ENCODE data around the gene MSS51. TPM values are rescaled to one million over a fixed set of nuclear protein-coding genes. Genes with fewer than 3 reads are reported as not detected.

Gene MSS51
- 1.2 TPM for polyA plus RNA-seq (2013, experiment 1 of 2; ENCODE audit: insufficient read length)
- polyA plus RNA-seq (2013, experiment 2 of 2; ENCODE audit: insufficient read length), result 1.3 TPM

GRCh38 chr10:73433538-73433867 lies at the start of gene MSS51:
MSS51 (minus strand) TSS chr10:73433561; CDS start chr10:73428284, 5,277 bp downstream.
- no peak for DNase-seq

- peak; percentile 71 for DNase-seq
Observed at GRCh38 chr10:73480158-73480557, 46.8 kb upstream of the MSS51 start.

GRCh38 chr10:73478636-73479035 lies 45.3 kb upstream of the MSS51 start:
- no peak for DNase-seq

- no peak for DNase-seq
Observed at GRCh38 chr10:73471226-73471625, 37.9 kb upstream of the MSS51 start.

- no peak for DNase-seq
Observed at GRCh38 chr10:73469579-73469978, 36.2 kb upstream of the MSS51 start.

- DNase-seq, result no peak
Observed at GRCh38 chr10:73467206-73467605, 33.8 kb upstream of the MSS51 start.

DNA sequence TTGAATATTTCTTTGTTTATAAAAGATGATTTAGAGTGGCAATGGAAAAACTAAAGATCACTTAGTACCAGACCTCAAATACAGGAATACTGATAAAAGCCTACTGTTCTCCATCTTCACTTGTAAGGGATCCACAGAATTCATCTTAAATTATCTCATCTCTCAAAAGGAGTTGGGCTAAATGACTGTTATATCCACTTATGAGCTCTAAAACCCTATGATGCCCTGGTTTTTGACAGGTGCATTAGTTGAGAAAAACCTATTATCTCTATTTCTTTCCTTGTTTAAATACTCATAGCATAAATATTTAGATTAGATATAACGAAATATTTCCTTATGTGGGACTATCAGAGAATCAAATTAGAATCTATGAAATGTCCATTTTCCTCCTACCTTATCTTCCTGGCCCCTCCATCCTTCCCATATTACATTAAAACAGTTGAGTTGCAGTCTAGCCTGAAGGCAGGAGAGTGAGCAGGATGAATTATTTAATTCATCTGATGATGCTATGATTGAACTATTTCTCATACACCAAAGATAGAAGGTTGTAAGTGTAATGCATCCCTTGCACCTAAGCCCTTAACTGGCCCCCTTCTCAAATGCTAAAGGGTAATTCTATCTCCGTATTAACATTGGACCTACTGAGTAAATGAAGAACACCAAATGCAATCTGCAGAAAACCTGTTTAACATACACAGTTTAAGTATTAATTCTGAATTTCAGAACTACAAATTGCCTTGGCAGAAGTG lies 32.8 kb upstream of the MSS51 start:
- no peak for DNase-seq

GRCh38 chr10:73460897-73461296 lies 27.5 kb upstream of the MSS51 start:
- DNase-seq, result no peak

DNA sequence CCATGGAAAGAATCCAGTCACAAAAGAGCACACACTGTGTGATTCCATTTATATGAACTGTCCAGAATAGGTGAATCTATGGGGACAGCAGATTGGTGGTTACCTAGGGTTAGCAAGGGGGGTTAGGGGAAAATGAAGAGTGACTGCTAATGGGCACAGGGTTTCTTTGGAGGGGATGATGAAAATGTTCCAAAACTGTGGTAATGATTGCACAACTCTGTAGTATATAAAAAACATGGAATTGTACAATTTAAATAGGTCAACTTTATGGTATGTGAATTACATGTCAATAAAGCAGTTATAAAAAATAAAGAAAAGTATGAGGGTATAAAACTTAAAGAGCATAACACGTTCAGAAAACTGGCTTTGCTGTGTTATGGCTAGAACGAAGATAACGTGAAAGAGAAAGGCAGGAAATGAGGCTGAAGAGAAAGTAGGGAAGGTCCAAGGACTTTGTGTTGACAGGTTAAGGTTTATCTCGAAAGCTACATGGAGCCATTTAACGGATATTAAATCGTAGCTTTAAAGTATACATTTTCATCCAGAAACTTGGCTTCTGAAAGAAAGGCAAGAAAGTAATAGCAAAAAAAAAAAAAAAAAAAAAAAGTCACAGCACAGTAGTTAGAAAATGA lies 26.4 kb upstream of the MSS51 start:
- DNase-seq, result no peak

GRCh38 chr10:73456187-73456890 lies 23.0 kb upstream of the MSS51 start:
- DNase-seq, result no peak

DNA sequence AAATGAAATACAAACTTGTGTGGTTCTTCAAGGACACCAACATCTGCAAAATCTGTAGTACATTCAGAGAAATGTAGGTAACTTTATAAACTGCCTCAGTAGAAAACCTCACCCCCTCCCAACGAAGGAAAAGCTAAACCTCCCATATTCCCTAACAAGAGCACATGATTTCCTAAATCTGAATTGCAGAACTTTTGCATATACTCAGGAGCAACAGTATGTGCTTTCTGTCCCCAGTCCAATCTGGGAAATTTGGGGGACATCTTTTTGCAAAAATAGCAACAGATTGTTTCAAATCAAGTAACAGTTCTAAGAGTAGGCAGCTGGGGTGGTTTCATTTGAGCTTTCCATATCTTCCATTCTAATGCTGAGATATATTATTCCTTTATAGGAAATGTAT lies 15.8 kb upstream of the MSS51 start:
- no peak for DNase-seq

GRCh38 chr10:73448384-73448783 lies 15.0 kb upstream of the MSS51 start:
- DNase-seq, result no peak

- no peak for DNase-seq
Observed at GRCh38 chr10:73446926-73447325, 13.6 kb upstream of the MSS51 start.

- DNase-seq, result no peak
Observed at GRCh38 chr10:73444457-73444856, 11.1 kb upstream of the MSS51 start.

- peak; percentile 56 for DNase-seq
Observed at GRCh38 chr10:73439605-73440312, 6.4 kb upstream of the MSS51 start.

DNA sequence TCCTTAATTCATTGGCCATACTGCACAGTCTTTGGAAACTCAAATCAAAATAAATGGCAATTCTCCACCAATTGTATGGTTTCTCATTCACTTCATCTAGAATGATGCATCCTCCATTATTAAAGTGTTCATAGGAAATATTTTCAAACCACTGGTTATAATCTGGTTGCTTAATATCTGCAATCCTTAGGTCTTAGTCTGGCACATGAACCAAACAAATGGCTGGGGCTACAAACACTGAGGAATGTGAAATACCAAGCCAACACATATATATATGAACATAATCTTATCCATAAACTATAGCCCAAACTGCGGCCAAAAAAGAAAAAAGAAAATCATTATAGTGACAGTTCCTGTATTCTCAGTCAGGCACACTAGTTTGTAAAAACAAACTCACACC lies 5.7 kb upstream of the MSS51 start:
- peak; percentile 22 for DNase-seq

GRCh38 chr10:73432646-73433537 lies 469 bp downstream of the MSS51 start:
- no peak for DNase-seq

GRCh38 chr10:73426318-73426717 lies 7.0 kb downstream of the MSS51 start:
- no peak for DNase-seq

DNA sequence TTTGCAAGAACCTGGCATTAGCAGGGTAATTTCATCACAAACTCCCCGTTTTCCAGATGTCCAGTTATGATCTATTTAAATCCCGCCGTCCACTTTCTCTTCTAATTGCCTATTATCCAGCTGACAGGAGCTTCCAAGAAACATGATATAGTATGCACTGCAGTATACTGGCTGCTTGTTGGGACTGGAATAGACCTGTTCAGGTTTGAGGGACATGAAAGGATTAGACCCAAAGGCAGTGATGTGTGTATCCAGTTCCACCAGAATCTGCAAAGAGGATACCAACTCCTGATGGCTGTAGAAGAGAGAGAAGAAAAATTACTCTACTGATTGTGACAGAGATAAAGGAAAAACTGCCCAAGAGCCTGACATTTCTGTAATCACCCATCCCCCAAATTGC lies 8.9 kb downstream of the MSS51 start:
- DNase-seq, result no peak

- no peak for DNase-seq
Observed at GRCh38 chr10:73423309-73423708, 10.1 kb downstream of the MSS51 start.

- no peak for DNase-seq
Observed at GRCh38 chr10:73416571-73416970, 16.8 kb downstream of the MSS51 start.
